ENCODE results near the gene STAG1. TPM values are rescaled to one million over a fixed set of nuclear protein-coding genes. Genes with fewer than 3 reads are reported as not detected.

STAG1 gene
- polyA plus RNA-seq, 2 of the 4 experiments (the other 2 are of a cell fraction) = 12.8 to 19.2 TPM

DNA sequence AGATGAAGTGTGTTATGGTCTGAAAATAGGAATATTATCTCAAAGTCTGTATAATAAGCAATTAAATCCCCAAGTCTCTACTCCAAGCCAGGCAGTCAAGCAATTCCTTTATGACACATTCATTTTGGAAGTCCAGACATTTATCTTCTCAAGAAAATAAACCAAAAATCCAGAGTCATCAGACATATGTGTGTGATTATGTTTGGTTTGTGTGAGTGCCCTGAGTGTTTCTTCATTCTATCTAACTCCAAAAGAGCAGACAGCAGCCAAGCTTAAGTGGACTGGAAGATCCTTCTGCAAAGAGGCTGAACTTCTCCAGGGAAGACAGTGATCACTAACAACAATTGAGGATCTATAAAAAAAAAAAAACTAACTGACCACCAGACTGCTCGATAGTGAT, 239.8 kb downstream of the STAG1 start (continued):
- TF ChIP-seq REST (IDR thresholded peaks at IDR 0.05) = no peak

DNA sequence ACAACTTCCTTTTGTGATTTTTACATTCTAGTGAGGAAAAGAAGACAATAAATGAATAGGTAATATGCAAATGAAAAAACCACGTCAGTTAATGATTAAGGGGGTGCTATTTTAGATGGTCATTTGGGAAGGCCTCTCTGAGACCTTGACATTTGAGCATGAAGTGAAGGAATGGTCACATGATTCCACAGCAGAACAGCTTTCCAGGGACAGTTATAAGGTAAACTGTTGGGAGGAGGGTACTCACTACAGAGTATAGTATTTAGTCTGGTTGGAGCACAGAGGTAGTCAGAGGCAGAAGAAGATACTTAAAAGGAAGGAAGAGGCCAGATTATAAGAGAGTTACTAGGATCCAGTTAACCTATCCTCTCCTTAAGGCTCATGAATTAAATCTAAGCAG, 246.5 kb downstream of the STAG1 start:
- Histone ChIP-seq H3K4me3 (no peak overlapping the region), H3K4me2 (no peak overlapping the region), H3K27ac (no peak overlapping the region), H3K4me1 (no peaks in the 10 kb centered on the region), H3K9me3 (no peaks in the 10 kb centered on the region)
- 91% methylated on average over 1 of the region's 1 CpG for WGBS (ENCODE audit: missing lambda C conversion rate)
- POLR2A ChIA-PET = no interaction called here
- ATAC-seq = no peak
- no peak for FAIRE-seq
- no peak for DNase-seq (ENCODE audit: low read depth in 1 of 2, low spot score in 1 of 2)
- TF ChIP-seq CHD4 (IDR thresholded peaks at IDR 0.05; ENCODE audit: borderline replicate concordance) (no peak), SMC3 (IDR thresholded peaks at IDR 0.05) (no peak), ZSCAN20 (CRISPR knock-in tag; IDR thresholded peaks at IDR 0.05) (no peak), HOXA7 (CRISPR knock-in tag; IDR thresholded peaks at IDR 0.05) (no peak), CBX8 (IDR thresholded peaks at IDR 0.05) (no peak), RARB (CRISPR knock-in tag; IDR thresholded peaks at IDR 0.05) (no peak), RCOR1 (IDR thresholded peaks at IDR 0.05; ENCODE audit: low read depth, low read length) (no peak), MAFK (IDR thresholded peaks at IDR 0.05; ENCODE audit: partially characterized antibody) (no peak)
- TF ChIP-seq, protein P1, sequence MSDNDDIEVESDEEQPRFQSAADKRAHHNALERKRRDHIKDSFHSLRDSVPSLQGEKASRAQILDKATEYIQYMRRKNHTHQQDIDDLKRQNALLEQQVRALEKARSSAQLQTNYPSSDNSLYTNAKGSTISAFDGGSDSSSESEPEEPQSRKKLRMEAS (IDR thresholded peaks at IDR 0.05) = no peak
- CTCF ChIA-PET = interaction anchor here (0.5 kb wide), 1 partner anchor 23 kb away, joined by 3 read pairs; no protein-coding TSS in a partner anchor

GRCh38 chr3:136503056-136503455, 249.1 kb downstream of the STAG1 start:
- H3K4me2 ChIP-seq = no peak overlapping the region
- no peak overlapping the region for H3K27ac ChIP-seq
- ATAC-seq (no peak), FAIRE-seq (no peak), DNase-seq (ENCODE audit: low read depth in 1 of 2, low spot score in 1 of 2) (no peak)
- H3K9me3 ChIP-seq = no peaks in the 10 kb centered on the region
- no peak overlapping the region for H3K4me3 ChIP-seq
- TF ChIP-seq RNF2 (IDR thresholded peaks at IDR 0.05; ENCODE audit: borderline replicate concordance, low read depth) (no peak), REST (IDR thresholded peaks at IDR 0.05) (no peak), EHMT2 (IDR thresholded peaks at IDR 0.05; ENCODE audit: low read depth) (no peak), E2F6 (IDR thresholded peaks at IDR 0.05; ENCODE audit: borderline replicate concordance, low read depth) (no peak), SMC3 (IDR thresholded peaks at IDR 0.05) (no peak), NPAS2 (CRISPR knock-in tag; IDR thresholded peaks at IDR 0.05; ENCODE audit: borderline replicate concordance) (no peak), EHF (CRISPR knock-in tag; IDR thresholded peaks at IDR 0.05) (no peak), RARB (CRISPR knock-in tag; IDR thresholded peaks at IDR 0.05) (no peak)
- ChIA-PET POLR2A (no interaction called here), CTCF (interaction anchor here (1.4 kb wide), 1 partner anchor 249 kb away, joined by 3 read pairs; the partner anchor contains the start of gene STAG1)
- 73% methylated on average over 2 of the region's 2 CpGs for WGBS (ENCODE audit: missing lambda C conversion rate)
- no peaks in the 10 kb centered on the region for H3K4me1 ChIP-seq
